Cerebellar cortex (tissue), 1 donor: ENCODE results near the gene PRKAR1B.

Source experiments
- DNase-seq: peaks from one replicate; pipeline ENCODE4 v3.0.0-alpha.2; 2015; ENCODE audit warnings: low spot score

Gene PRKAR1B

GRCh38 chr7:507623-508300, 219.3 kb downstream of the PRKAR1B start:
- DNase-seq, result no peak

- DNase-seq, result no peak
These were observed 220.0 kb downstream of the PRKAR1B start for GRCh38 chr7:506921-507622.

GRCh38 chr7:506391-506831, 220.7 kb downstream of the PRKAR1B start:
- no peak for DNase-seq

GRCh38 chr7:505171-505570, 221.9 kb downstream of the PRKAR1B start:
- no peak for DNase-seq

- no peak for DNase-seq
These were observed 222.6 kb downstream of the PRKAR1B start for GRCh38 chr7:504221-505111.

GRCh38 chr7:503575-504111, 223.4 kb downstream of the PRKAR1B start:
- no peak for DNase-seq

- DNase-seq, result no peak
These were observed 224.8 kb downstream of the PRKAR1B start for GRCh38 chr7:502296-502695.

- no peak for DNase-seq
These were observed 225.6 kb downstream of the PRKAR1B start for GRCh38 chr7:501526-501925.

GRCh38 chr7:500521-501420, 226.3 kb downstream of the PRKAR1B start:
- no peak for DNase-seq

GRCh38 chr7:499853-500485, 227.1 kb downstream of the PRKAR1B start:
- no peak for DNase-seq
